ENCODE results near the gene C6orf136. TPM values are rescaled to one million over a fixed set of nuclear protein-coding genes. Genes with fewer than 3 reads are reported as not detected.

The C6orf136 gene
- total and polyA plus RNA-seq, 9 of the 15 experiments (the other 6 are each of a cell fraction or from before 2014, with no cell fraction given), result 14.1 to 63.1 (median 18.4) TPM

DNA sequence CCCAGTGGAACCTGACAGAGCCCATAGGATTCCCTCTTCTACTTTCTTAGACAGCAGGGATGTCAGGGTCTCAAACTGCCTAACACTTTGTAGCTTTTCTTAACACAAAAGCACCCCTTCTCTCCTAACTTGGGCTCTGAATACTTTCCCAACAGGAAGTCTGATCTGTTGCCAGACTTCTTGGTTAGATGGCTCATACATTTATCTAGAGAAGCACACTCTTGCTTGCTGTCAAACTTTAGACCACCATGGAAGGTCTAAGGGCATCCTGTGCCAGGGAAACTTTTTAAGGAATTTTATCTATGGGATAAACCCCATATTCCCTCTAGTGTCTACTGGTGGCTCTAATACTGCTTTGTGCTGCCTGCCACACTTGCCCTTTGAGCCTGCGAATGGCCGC is 3.3 kb upstream of the C6orf136 start:
- peaks cover 15 to 29% of the 10 kb centered on the region in 2 experiments for H3K4me1 ChIP-seq (replicated peaks in 1 of 2; ENCODE audit: control insufficient read depth in 2 of 2, insufficient read depth in 2 of 2, low read length in 2 of 2)
- no peak for FAIRE-seq

More for the DNA sequence above, 3.3 kb upstream of the C6orf136 start:
- H3K4me2 ChIP-seq (ENCODE audit: insufficient read depth, low read length), result no peak overlapping the region
- DNase-seq (ENCODE audit: extremely low read depth in 1 of 4, low spot score in 3 of 4), result no peak
- H3K9me1 ChIP-seq (ENCODE audit: control insufficient read depth, insufficient read depth, low read length), result no peaks in the 10 kb centered on the region
- TF ChIP-seq TEAD2 (tag; IDR thresholded peaks at IDR 0.05) (no peak), ILF3 (IDR thresholded peaks at IDR 0.05; ENCODE audit: borderline replicate concordance) (no peak), ARID1B (IDR thresholded peaks at IDR 0.05) (no peak), E2F1 (CRISPR knock-in tag; IDR thresholded peaks at IDR 0.05) (no peak), E2F5 (CRISPR knock-in tag; IDR thresholded peaks at IDR 0.05) (no peak), ZNF143 (CRISPR knock-in tag; IDR thresholded peaks at IDR 0.05) (no peak), KLF6 (CRISPR knock-in tag; IDR thresholded peaks at IDR 0.05; ENCODE audit: borderline replicate concordance) (no peak), SNIP1 (IDR thresholded peaks at IDR 0.05; ENCODE audit: low read depth) (no peak), CREB3L1 (IDR thresholded peaks at IDR 0.05; ENCODE audit: borderline replicate concordance, low read depth) (no peak), ZNF217 (CRISPR knock-in tag; IDR thresholded peaks at IDR 0.05) (no peak)
- no peak overlapping the region for H3K4me3 ChIP-seq
- ChIA-PET POLR2A (interaction anchor here (0.7 to 3.9 kb wide), 5 partner anchors 9 to 81 kb away, joined by 3 to 46 read pairs (median 3); no protein-coding TSS in a partner anchor), CTCF (ENCODE audit: low intra/inter-chr PET ratio) (no interaction called here)
- 94% methylated on average over 2 of the region's 2 CpGs for WGBS (ENCODE audit: insufficient coverage, low coverage, missing lambda C conversion rate)
- no peak overlapping the region for H2AFZ ChIP-seq (ENCODE audit: low read depth, low read length)
- peaks cover 21% of the 10 kb centered on the region for H3K36me3 ChIP-seq (ENCODE audit: control insufficient read depth, insufficient read depth, low read length)
- H3K9me3 ChIP-seq (replicated peaks; ENCODE audit: control insufficient read depth, insufficient read depth, low read depth, low read length), result no peaks in the 10 kb centered on the region; the same call in 1 of the 2 replicates
- H3K9ac ChIP-seq (ENCODE audit: insufficient read depth in 1 of 2, low read depth in 2 of 2, low read length in 2 of 2), result peak overlapping the region in 1 of 2 experiments; percentile 7; a peak in 1 of 4 replicates
- no peaks in the 10 kb centered on the region for H4K20me1 ChIP-seq (replicated peaks; ENCODE audit: control insufficient read depth, insufficient read depth, low read length)
- ATAC-seq, result no peak
- H3K27me3 ChIP-seq (ENCODE audit: control insufficient read depth in 2 of 2, insufficient read depth in 2 of 2, low read length in 2 of 2), result no peaks in the 10 kb centered on the region
- no peak overlapping the region for H3K27ac ChIP-seq (ENCODE audit: extremely low read depth, low read depth, low read length)
- in situ Hi-C loops (cut with MboI), result no loop called here
- peaks cover 32% of the 10 kb centered on the region for H3K79me2 ChIP-seq (ENCODE audit: control insufficient read depth, insufficient read depth, low read length)
- no TSS peak for BruUV-seq (replicated peaks)
- intact Hi-C loops (cut with micrococcal nuclease), result no loop called here

Data from K562 (cell line).